Non-pigmented ciliary epithelial cell (primary cell): ENCODE data around the gene NUDT14.

Experiments used
- DNase-seq: peaks from one replicate; pipeline ENCODE4 v3.0.0-alpha.2; 2010; ENCODE audit warnings: low read depth

NUDT14 gene

DNA sequence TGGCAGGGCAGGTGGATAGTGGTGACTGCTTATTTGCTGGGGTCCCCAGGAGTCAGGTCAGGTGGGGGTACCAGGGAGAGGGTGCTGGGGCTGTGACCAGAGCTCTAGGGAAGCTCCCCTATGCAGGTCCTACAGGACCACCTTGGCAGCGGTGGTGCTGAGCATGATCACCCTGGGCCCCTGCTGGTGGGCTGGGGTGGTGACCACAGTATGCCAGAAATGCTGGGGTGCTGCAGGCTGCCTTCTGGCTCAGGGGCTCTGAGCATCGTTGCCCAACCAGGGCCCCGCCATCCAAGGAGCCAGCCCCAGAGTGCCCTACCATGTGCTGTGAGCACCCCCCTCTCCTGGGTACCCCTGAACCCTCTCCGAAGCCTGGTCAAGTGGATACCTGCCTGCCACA lies 17.5 kb upstream of the NUDT14 start:
- no peak for DNase-seq

DNA sequence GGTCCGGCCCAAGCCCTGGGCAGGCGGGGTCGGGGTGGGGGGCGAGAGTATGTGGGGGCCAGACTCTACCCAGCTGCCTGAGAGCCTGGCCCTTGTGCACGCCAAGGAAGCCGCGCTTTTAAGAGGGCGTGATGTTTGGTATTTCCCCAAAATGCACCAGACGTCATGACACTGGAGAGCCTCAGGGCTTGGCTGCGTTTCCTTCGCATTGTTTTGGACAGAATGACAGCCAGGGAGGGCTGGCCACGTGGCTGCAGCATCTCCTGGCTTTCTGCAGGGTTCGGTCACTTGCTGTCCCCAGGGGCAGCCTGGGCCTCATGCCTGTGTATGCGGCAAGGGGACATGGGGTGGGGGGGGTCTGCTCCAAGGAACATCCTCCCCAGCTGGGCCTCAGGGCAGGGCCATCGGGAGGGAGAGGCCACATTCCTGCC lies 16.1 kb upstream of the NUDT14 start:
- DNase-seq: no peak

GRCh38 chr14:105196265-105196960 lies 15.3 kb upstream of the NUDT14 start:
- no peak for DNase-seq

GRCh38 chr14:105195522-105196264 lies 14.6 kb upstream of the NUDT14 start:
- no peak for DNase-seq

DNA sequence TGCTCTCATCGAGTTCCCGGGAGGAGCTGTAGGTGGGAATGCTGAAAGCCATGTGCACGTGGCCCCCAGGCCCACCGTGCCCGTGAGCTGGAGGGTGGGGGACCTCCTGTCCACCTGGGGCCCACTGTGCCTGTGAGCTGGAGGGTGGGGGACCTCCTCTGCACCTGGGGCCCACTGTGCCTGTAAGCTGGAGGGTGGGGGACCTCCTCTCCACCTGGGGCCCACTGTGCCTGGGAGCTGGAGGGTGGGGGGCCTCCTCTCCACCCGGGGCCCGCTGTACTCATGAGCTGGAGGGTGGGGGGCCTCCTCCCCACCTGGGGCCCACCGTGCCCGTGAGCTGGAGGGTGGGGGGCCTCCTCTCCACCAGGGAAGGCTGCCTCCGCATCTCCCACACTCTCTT lies 13.9 kb upstream of the NUDT14 start:
- DNase-seq: no peak

GRCh38 chr14:105193916-105194782 lies 13.0 kb upstream of the NUDT14 start:
- no peak for DNase-seq

GRCh38 chr14:105192866-105193731 lies 12.0 kb upstream of the NUDT14 start:
- no peak for DNase-seq

- no peak for DNase-seq
Measured at GRCh38 chr14:105187935-105188524, 6.9 kb upstream of the NUDT14 start.

DNA sequence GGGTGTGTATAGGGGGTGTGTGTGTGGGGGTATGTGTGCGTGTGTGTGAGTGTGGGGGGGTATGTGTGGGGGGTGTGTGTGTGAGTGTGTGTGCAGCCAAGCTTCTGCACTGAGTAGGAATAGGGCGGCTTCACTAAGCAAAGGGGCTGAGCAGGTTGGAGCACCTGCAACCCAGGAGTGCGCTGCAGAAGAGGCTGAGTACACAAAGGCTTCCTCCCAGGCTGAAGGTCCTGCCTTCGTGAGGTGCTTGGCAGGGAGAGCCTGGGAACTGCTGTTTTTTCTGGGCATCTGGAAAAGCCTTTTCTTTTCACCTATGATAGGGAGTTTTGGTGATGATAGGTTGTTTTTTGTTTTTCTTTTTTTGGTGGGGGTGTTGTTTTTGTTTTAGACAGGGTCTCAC lies 6.0 kb upstream of the NUDT14 start:
- no peak for DNase-seq

DNA sequence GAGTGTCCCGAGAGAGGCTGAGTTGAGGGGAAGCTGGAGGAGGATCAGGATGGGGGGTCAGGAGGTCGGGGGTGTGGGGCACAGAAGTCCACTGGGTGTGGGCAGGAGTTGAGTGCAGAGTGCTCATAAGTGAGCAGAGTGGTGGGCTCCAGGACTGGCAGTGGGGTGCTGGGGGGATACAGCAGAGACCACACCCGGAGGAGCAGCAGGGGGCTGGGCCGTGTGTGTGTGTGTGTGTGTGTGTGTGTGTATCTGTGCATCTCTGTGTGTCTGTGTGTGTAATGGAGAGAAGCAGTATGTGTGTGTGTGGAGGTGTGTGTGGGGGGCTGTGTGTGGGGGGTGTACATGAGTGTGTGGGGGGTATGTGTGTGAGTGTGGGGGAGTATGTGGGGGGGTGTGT lies 4.9 kb upstream of the NUDT14 start:
- DNase-seq: no peak

GRCh38 chr14:105185001-105185400 lies 3.9 kb upstream of the NUDT14 start:
- no peak for DNase-seq

DNA sequence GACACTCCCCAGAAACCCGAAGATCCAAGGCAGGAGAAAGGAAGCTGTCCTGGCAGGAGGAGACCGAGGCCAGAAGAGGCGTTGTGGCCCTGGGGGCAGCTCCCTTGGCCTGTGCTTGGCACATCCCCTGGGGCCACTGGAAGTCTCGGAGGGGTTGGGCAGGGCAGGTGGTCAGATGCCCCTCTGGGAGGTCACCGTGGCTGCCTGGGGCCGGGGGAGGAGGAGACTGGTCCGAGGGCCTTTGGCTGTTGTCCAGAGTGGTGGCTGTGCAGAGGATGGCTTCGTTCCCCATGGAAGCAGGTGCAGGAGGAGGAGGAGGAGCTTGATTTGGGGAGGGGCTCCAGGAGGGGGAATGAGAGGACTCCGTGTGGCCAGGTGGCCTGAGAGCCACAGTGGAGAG lies 3.3 kb upstream of the NUDT14 start:
- DNase-seq: no peak

DNA sequence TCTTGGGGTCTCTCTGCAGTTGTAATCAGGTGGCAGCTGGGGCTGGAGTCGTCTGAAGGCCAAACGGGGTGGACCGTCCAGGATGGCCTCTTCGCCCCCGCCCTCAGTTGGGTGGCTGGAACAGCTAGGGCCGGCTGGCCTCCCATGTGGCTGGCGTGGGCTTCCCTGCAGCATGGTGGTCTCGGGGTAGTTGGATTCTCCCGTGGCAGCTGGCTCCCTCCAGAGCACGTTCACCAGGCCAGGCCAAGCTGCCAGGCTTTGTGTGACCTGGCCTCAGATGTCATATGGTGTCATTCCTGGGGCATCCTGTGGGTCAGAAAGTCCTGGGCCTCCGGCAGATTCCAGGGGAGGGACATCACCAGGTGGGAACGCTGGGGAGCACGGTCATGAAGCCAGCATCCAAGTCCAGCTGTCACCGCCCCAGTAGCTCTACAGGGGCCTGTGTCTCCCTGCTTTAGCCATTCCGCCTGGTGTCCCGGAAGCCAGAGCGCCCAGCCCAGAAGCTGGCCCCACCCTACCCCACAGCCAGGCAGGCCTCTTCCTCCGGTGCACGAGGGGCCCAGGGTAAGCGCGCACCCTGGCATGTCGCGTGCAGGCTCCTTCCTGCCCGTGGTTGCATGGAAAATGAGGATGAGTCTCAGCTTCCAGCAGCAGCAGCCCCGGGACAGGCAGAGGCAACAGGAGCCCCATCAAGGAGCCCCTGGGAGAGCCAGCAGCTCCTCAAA lies 1.3 kb upstream of the NUDT14 start:
- no peak for DNase-seq

DNA sequence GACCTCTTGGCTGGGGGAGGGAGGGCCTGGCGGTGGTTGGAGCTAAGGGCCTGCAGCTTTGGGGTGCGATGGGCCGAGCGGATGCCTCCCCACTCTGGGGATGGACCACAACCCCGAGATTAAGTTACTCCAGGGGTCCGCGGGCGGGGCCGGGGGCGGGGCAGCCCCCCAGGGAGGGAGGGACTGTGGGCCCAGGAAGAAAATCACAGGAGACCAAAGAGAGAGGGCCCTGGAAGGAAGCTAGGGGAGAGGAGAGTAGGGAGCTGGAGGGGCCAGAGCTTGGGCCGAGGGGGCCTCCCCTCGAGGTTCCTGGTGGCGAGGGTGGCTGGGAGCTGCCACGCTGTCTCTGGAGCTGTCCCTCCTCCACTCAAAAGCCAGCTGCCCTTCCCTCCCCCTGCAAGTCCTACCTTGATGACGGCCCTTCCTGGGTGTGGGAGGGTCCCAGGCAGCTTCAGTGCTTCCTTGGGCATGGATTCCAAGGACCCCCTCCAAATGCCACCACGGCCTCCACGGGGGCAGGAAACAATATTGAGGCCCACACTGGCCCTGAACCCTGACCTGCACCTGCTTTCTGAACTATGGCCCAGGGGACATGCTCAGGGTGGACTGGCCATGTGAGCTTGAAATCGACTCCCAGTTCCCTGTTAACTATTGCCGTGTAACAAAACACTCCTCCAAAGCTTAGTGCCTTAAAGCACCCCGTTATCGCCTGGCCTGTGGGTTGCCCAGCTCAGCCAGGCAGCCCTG lies 610 bp upstream of the NUDT14 start:
- no peak for DNase-seq

DNA sequence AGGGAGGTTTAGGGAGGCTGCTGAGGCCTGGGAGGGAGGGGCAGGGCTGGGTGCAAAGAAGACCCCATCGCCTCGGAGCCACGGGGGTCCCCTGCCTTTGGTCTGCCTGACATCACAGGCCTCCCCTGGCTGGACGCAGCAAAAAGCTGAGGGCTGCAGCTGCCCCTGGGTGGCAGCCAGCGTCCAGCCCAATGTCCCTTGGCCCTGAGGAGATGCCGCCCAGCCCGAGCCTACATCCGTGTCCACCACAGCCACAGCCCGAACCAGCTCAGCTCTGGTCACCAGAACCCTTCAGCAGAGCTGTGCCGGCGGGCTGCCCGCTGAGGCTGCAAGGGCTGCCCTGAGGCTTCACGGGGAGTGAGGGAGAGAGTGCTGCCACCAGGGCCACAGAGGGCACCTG lies 1.9 kb downstream of the NUDT14 start:
- no peak for DNase-seq

- DNase-seq: no peak
Measured at GRCh38 chr14:105178868-105179140, 2.3 kb downstream of the NUDT14 start.

DNA sequence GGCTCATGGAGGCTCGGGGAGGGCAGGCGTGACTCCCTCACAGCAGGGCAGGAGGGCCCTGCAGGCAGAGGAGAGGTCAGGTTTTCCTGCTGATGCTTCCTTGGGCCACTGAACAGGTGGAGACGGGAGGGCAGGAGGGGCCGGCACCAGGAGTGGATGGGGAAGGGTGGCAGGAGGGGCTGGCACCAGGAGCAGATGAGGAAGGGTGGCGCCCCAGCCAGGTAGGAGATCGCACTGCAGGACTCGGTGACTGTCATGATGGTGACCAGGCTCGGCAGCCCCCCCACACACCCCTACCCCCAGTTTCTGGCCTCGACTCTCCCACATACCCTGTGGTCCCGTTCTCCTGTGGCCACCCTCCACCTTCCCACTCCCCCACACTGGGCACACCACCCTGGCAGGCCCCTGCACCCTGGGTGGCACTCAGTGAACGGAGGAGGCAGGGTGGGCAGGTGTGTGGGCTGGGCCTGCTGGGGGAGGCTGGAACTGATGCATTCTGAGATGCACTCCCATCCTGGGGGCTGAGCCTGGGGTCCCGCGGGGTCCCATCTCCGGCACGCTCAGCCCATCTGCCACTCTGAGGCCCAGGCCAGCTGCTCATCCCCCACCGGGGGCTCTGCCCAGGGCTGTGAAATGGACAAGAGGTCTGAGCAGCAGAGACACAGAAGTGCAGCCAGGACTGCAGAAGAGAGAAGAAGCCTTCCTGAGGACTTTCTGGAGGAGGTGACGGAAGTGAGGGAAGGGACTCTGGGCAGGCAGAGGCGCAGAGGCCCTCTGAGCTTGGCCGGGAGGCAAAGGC lies 2.8 kb downstream of the NUDT14 start:
- no peak for DNase-seq

GRCh38 chr14:105177082-105177481 lies 4.0 kb downstream of the NUDT14 start:
- no peak for DNase-seq

DNA sequence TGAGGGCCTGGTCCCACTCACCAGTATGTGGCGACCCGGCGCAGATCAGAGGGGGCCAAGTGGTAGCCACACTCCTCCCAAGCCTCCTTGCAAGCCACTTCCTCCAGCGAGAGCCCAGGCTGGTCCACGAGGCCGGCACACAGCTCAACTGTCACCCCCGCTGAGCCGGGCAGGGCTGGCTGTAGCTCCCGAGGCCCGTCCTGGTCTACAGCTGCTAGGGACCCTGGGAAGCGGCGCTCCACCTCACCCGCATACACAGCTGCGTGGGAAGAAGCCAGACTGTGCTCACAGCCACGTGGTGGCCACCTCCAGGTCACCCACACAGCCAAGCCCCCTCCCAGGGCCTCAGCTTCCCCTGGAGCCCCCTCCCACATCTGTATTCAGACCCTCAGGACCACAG lies 4.6 kb downstream of the NUDT14 start:
- DNase-seq: no peak
